ENCODE data around the gene NAPSA. TPM values are rescaled to one million over a fixed set of nuclear protein-coding genes. Genes with fewer than 3 reads are reported as not detected.

NAPSA gene
- total RNA-seq, 4 donors from 2014 or later, result 0.46 to 3.4 (median 1.5) TPM

DNA sequence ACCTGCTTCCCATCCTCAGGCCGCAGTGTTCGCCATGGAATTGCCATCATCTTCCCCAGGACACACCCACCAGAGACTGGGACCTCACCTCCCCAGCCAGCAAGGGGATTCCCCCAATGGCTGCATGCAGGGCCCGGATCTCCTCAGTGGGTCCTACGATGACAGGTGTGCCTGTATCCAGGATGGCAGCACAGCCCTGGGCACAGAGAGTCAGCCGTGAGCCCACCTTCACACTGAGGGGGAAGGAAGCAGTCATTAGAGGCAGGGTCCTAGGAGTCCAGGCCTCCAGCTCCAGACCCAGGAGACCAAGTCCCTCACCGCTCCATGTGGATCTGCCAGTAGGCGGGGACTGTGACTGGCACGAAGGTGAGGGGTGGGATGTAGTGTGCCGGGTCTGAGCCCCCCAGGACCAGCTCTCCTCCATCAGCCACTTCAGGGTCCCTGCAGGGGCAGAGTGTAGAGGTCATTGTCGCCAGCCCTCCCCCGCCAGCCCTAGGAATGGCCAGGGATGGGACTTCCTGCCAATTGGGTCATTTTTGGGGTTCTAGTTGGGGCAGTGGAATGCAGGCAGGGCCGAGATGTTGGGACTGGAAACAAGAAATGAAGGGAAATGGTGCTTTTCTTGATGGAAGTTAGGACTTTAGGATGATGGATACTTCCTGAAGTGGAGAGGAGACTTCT lies 30.6 kb downstream of the NAPSA start:
- Histone ChIP-seq H3K9me3 (no peaks in the 10 kb centered on the region), H3K27ac (no peak overlapping the region), H3K27me3 (no peaks in the 10 kb centered on the region), H3K4me1 (peaks cover 23 to 24% of the 10 kb centered on the region in 2 donors), H3K36me3 (no peaks in the 10 kb centered on the region), H3K4me3 (replicated peaks in 1 of 3) (no peak overlapping the region)
- WGBS, 2 donors, result 89 to 96% methylated on average over 9 to 12 of the region's 12 CpGs
- TF ChIP-seq, protein P1, sequence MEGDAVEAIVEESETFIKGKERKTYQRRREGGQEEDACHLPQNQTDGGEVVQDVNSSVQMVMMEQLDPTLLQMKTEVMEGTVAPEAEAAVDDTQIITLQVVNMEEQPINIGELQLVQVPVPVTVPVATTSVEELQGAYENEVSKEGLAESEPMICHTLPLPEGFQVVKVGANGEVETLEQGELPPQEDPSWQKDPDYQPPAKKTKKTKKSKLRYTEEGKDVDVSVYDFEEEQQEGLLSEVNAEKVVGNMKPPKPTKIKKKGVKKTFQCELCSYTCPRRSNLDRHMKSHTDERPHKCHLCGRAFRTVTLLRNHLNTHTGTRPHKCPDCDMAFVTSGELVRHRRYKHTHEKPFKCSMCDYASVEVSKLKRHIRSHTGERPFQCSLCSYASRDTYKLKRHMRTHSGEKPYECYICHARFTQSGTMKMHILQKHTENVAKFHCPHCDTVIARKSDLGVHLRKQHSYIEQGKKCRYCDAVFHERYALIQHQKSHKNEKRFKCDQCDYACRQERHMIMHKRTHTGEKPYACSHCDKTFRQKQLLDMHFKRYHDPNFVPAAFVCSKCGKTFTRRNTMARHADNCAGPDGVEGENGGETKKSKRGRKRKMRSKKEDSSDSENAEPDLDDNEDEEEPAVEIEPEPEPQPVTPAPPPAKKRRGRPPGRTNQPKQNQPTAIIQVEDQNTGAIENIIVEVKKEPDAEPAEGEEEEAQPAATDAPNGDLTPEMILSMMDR (IDR thresholded peaks at IDR 0.05), result no peak
- no peak for DNase-seq
- intact Hi-C loops (cut with DNase I), result no loop called here

DNA sequence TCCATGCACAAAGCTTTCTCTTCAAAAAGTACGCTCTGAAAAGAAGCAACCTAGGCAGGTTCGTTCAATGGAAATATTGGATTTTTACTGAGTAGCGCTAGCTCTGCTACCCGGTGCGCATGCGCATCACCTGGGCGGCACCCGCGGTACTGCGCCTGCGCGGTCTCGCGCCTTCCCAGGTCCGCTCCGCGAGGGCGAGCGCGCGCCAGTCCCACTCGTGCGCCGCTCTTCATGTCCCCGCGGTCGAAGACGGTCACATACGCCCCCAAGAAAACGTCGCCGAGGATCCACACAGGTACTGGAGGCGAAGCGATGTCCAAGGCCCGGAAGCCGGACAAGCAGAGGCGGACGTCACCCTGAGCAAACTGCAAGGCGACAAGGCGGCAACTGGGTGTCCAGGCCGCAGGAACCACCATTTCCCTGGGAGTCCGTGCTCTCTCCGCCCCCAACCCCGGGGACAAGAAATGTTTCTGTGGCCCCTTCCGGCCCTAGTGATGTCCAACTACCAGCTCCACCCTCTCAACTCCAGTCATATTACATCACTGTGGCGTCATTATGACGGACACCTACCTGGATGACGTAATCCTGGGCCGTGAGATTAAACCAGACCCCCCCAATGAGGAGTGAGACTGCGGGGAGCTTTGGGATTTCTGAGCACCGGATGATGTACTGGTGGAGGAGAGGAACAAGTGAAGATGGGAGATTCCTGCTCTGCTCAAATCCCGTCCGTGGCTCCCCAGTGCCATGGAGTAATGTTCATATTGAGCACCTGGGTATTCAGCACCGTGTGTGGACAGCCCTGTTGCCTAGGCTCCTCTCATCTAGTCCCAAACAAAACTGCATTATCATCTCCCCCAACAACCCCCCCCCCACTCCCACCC lies 31.5 kb downstream of the NAPSA start:
- intact Hi-C loops (cut with DNase I), result no loop called here
- no peaks in the 10 kb centered on the region for H3K27me3 ChIP-seq
- H3K27ac ChIP-seq, result peak overlapping the region; percentile 79 to 93 (median 93)
- peak; percentile 82 to 86 for DNase-seq
- H3K9me3 ChIP-seq, result no peaks in the 10 kb centered on the region
- WGBS, 2 donors, result 15 to 17% methylated on average over 36 to 45 of the region's 54 CpGs
- H3K36me3 ChIP-seq, result no peaks in the 10 kb centered on the region
- H3K4me1 ChIP-seq, result peaks cover 26 to 28% of the 10 kb centered on the region in 2 donors
- TF ChIP-seq, protein P1 (IDR thresholded peaks at IDR 0.05), result no peak
- TF ChIP-seq POLR2A (IDR thresholded peaks at IDR 0.05), result peak; percentile 46 to 79
- H3K4me3 ChIP-seq (replicated peaks in 1 of 3), result peak overlapping the region; percentile 39 to 67 (median 55)

DNA sequence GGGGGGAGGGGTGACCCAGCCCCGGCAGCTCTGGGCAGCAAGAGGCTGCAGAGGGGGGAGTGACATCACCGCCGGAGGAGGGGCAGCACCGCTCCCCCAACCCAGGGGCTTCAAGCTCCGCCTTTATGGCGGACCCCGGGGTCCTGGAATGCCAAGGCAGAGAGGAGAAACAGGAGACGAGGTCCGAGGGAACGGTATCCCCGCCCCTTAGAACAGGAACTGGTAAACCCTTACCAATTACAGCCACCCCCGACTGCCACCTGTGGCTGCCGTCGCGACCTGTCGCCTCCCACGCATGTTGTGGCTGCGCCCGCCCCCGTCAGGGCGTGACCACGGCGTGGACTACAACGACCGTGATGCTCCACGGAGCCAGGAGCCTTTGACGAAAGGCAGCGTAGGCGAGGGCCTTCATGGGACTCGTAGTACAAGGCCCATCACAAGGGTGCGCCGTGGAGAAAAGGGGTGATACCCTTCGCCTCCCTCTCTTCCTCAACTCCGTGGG lies 32.2 kb downstream of the NAPSA start:
- peak; percentile 99 for DNase-seq
- Histone ChIP-seq H3K4me3 (replicated peaks in 1 of 3) (peak overlapping the region; percentile 39 to 67 (median 55)), H3K36me3 (no peaks in the 10 kb centered on the region), H3K27me3 (no peaks in the 10 kb centered on the region), H3K27ac (peak overlapping the region; percentile 79 to 93 (median 93)), H3K4me1 (peaks cover 26 to 28% of the 10 kb centered on the region in 2 donors), H3K9me3 (no peaks in the 10 kb centered on the region)
- intact Hi-C loops (cut with DNase I), result no loop called here
- TF ChIP-seq, protein P1 (IDR thresholded peaks at IDR 0.05), result no peak
- TF ChIP-seq POLR2A (IDR thresholded peaks at IDR 0.05), result peak; percentile 59 to 80
- 0 to 1% methylated on average over 8 to 20 of the region's 34 CpGs for WGBS, 2 donors

DNA sequence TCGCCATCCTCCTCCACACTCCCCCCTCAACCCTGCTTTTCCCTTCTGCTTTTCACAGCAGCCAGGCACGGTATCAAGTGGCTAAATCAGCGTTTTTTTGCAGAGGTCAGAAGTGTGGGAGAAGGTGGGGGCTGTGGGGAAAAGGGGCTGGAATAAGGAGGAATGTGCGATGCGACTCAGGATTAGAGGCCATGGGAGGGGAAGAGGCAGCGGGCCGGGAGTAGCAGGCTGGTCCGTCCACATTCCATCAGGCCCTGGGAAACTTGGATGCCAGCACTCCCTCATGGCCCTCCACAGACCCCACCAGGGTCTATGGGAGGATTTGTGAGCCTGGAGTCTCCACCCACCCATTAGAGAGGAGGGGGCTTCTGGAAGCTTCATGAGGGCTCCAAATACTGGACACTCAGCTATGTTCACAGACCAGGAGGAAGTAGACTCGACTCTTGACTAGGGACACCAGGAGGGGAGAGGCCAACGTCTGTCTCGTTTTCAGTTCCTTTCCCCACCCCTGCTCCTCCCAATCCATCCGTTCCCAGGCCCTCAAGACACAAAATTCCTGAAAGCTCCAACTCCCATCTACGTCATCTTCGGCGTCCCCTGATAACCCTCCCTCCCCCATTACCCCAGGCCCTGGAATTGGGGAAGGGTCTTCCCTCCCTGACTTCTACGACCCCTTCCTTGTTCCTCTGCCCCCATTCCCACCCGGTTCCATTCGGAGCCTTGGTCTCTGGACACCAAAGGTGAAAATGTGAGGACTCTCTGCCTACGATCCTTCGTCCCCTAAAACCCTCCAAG lies 33.0 kb downstream of the NAPSA start:
- H3K36me3 ChIP-seq, result no peaks in the 10 kb centered on the region
- no peaks in the 10 kb centered on the region for H3K27me3 ChIP-seq
- intact Hi-C loops (cut with DNase I), result no loop called here
- DNase-seq, result peak; percentile 78 to 79
- TF ChIP-seq, protein P1 (IDR thresholded peaks at IDR 0.05), result no peak
- TF ChIP-seq POLR2A (IDR thresholded peaks at IDR 0.05), result peak in 1 of 2 donors; percentile 59
- peak overlapping the region; percentile 15 to 67 (median 55) for H3K4me3 ChIP-seq (replicated peaks in 1 of 3)
- peak overlapping the region; percentile 79 to 93 (median 93) for H3K27ac ChIP-seq
- WGBS, 2 donors, result 2 to 4% methylated on average over 20 of the region's 20 CpGs
- H3K4me1 ChIP-seq, result peaks cover 32 to 33% of the 10 kb centered on the region in 2 donors
- H3K9me3 ChIP-seq, result no peaks in the 10 kb centered on the region
